ENCODE results near the gene SMIM41.

The SMIM41 gene

GRCh38 chr12:52147367-52147963, 68.0 kb downstream of the SMIM41 start:
- DNase-seq (ENCODE audit: low spot score), result no peak

GRCh38 chr12:52147964-52148463, 68.5 kb downstream of the SMIM41 start:
- DNase-seq (ENCODE audit: low spot score), result no peak

GRCh38 chr12:52148464-52149181, 69.1 kb downstream of the SMIM41 start:
- DNase-seq (ENCODE audit: low spot score), result no peak

DNA sequence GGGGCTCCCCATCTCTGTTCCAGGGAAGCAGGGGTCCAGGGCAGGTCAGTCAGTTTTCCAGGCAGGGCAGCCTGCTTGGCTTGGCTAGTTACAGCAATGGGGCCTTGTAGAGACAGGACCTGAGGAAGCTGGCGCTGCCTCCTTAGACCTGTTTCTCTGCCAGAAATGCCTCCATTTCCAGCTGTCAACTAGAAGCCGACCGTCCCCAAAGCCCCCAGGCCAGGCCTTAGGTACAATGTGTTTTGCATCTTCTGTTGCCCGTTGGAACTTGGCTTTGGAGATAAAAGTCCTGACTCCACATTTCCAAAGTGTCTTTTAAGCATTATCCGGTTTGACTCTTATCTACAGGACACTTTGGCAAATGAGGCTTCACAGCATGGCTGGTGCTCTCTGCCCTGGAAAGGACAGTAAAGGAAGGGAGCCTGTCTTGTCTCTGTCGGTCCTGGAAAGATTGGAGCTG, 69.7 kb downstream of the SMIM41 start:
- DNase-seq (ENCODE audit: low spot score), result peak; percentile 22

GRCh38 chr12:52149651-52150241, 70.2 kb downstream of the SMIM41 start:
- no peak for DNase-seq (ENCODE audit: low spot score)

DNA sequence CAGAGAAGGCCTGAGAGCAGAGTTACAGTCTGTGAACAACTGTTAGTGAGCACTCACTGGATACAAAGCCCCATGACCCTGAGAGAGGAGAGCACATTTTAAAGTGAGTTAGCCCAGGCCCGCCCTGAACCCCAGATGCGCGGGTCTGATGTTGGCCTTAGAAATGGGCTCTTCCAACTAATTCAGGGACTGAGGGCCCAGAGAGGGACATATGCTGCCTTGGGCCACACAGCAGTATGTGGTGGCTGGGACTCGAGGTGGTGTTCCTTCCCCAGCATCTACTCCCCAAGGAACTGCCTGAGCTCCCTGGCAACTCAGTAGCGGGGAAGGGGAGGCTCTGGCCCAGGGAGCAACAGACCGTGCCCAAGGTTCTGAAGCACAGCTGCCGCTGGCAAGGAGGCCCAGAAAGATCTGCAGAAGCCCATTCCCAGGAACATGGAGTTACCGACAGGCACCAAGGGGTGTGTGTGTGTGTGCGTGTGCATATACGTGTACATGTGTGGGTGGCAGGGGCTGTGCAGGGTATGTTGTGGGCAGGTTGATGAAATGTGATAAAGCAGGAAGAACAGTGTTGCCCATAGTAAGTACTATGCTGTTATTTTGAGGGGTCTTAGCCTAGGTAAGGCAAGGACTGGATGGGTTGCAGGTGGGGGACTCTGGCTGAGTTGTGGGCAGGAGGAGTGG, 71.8 kb downstream of the SMIM41 start:
- DNase-seq (ENCODE audit: low spot score), result no peak

DNA sequence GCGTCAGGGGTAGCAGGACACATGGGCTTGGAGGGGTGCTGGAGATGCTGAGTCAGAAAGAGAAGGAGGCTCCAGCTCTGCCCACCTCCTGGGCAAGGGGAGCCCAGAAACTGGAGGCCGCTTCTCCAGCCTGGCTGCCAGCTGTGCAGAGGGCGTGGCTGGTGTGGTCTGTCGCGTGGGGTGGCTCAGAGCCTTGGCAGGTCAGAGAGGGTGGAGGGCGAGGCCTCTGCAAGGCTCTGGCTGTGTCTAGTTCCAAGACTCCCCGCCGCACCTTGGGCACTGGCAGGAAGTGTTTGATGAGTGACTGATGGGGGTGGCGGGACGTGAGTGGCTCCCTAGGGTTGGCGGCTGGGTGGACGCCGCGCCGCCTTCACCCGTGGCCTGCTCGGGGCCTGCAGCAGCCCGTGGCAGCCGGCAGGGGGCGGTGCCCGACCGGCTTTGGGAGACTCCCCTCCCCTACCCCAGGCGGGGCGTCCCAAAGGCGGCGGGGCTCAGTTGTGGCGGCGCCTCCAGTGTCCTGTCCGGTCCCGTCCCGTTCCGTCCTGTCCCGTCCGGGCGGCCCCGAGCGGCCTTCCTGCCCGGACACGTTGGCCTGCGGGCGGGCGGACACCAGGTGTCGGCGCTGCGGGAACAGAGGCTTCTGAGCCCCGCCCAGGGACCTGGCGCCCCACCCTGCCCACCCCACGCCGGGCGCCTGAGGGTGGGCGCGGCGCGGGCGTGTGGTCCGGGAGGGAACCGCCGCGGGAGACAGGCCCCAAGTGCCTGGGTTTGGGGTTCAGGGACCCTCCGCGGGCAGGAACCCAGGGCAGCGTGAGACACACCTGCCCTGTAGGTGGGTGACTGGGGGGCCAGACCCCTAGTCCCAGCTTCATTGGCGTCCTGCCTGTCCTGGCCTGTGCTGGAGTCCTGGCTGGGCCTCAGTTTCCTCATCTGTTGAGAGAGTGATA, 72.6 kb downstream of the SMIM41 start:
- no peak for DNase-seq (ENCODE audit: low spot score)

- no peak for DNase-seq (ENCODE audit: low spot score)
Observed at GRCh38 chr12:52152905-52153317, 73.4 kb downstream of the SMIM41 start.

GRCh38 chr12:52155048-52155868, 75.8 kb downstream of the SMIM41 start:
- no peak for DNase-seq (ENCODE audit: low spot score)

DNA sequence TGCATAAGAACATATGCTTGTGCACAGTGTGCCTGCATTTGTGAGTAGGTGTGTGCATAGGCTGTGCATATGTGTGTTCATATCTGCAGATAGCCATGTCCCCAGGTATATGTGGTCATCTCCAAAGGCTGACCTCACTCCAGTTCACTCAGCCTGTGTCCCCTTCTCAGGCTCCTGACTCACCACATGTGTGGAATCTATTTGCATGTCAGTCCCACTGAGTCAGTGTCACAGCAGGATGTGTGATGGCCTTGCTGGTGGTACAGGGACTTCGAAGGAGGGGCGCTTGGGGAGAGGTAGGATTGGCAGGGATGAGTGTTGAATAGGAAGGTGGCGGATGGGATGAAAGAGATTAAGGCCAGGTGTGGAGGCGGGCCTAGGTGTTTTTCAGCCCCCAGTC, 76.8 kb downstream of the SMIM41 start:
- no peak for DNase-seq (ENCODE audit: low spot score)

DNA sequence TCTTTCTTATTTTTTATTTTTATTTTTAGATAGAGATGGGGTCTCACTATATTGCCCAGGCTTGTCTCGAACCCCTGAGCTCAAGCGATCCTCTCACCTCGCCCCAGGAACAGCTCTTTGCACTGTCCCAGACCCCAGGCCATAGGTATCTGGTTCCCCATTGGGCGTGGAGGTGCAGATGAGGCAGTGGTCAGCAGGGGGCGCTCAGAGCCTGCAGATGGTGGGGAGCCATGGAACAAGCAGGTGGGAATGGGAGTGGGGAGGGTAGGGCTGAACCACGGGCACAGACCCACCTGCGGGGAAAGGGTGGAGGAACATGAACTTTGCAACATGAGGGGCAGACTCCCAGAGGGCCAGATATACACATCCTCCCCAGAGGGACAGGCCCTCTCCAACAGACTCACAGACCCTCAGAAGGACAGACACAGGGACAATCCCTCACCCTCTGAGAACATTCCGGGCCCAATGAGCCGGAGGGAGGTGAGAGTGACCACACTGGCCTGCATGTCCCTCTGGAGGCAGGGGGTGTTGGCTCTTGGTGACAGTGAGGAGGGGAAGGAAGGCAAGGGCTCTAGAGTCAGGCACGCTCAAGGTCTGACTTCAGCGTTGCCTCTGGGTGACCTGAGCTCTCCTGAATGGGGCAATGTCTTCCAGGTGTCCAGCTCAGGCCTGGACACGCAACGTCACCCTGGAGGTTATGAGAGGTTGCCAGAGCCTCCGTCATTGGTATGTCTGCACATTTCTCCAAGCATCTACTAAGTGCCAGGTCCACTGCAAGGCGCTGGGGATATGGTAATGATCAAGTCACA, 77.5 kb downstream of the SMIM41 start:
- peak; percentile 75 for DNase-seq (ENCODE audit: low spot score)

GRCh38 chr12:52157566-52158150, 78.2 kb downstream of the SMIM41 start:
- DNase-seq (ENCODE audit: low spot score), result no peak
